Liver (tissue), 3 donors: Measurements from ENCODE around the gene EDA.

Experiments used
- CTCF ChIP-seq: fragments of 150-350 bp; IDR thresholded peaks from 2 replicates; pipeline ENCODE4 v1.5.1; 2017; ENCODE audit warnings: improper control_type of control experiment, low read depth, low read length; ENCODE audit not compliant: missing input control
- GABPA ChIP-seq, 2 donors: IDR thresholded peaks in 1 of 2; conservative IDR thresholded peaks in 1 of 2; 2 replicates each; pipeline ENCODE4 v1.6.1; 2016; ENCODE audit warnings: antibody characterized with exemption in 2 of 2, mild to moderate bottlenecking in 1 of 2, moderate library complexity in 1 of 2
- HNF4A ChIP-seq, 2 donors: conservative IDR thresholded peaks; 2 replicates each; pipeline ENCODE4 v1.6.1; 2016; ENCODE audit warnings: antibody characterized with exemption in 2 of 2, mild to moderate bottlenecking in 2 of 2
- JUND ChIP-seq, 2 donors: IDR thresholded peaks; 2 replicates each; pipeline ENCODE4 v1.6.1; 2016; ENCODE audit warnings: antibody characterized with exemption in 2 of 2
- RXRA ChIP-seq, 2 donors: IDR thresholded peaks; 2 replicates each; pipeline ENCODE4 v1.6.1; 2017 to 2018; ENCODE audit warnings: antibody characterized with exemption in 2 of 2, mild to moderate bottlenecking in 1 of 2
- SP1 ChIP-seq: IDR thresholded peaks from 2 replicates; pipeline ENCODE4 v1.6.1; 2018; ENCODE audit warnings: antibody characterized with exemption, mild to moderate bottlenecking
- TAF1 ChIP-seq: conservative IDR thresholded peaks from 2 replicates; pipeline ENCODE4 v1.6.1; 2016; ENCODE audit warnings: antibody characterized with exemption, mild to moderate bottlenecking
- YY1 ChIP-seq: IDR thresholded peaks from 2 replicates; pipeline ENCODE4 v1.6.1; 2016; ENCODE audit warnings: antibody characterized with exemption, mild to moderate bottlenecking
- ZBTB33 ChIP-seq: IDR thresholded peaks from 2 replicates; pipeline ENCODE4 v1.6.1; 2016; ENCODE audit warnings: antibody characterized with exemption
- donor health status: healthy.
- donor health status: healthy.

GRCh38 chrX:70054391-70054790 is 438.5 kb downstream of the EDA start:
- no peak for TF ChIP-seq CTCF
- TF ChIP-seq SP1, result no peak
- TF ChIP-seq GABPA (IDR thresholded peaks at IDR 0.05 in 1 of 2, conservative IDR thresholded peaks at IDR 0.05 in 1 of 2), result no peak
- TF ChIP-seq TAF1, result no peak
- TF ChIP-seq HNF4A (conservative IDR thresholded peaks at IDR 0.05), result no peak
- TF ChIP-seq ZBTB33, result no peak
- no peak for TF ChIP-seq YY1
- TF ChIP-seq JUND (IDR thresholded peaks at IDR 0.05), result no peak
- no peak for TF ChIP-seq RXRA (IDR thresholded peaks at IDR 0.05)
